B cell (primary cell): ENCODE data around the gene MARS1. TPM values are rescaled to one million over a fixed set of nuclear protein-coding genes. Genes with fewer than 3 reads are reported as not detected.

ENCODE experiments used
- ATAC-seq: fragments of 200-7000 bp; cut with Tn5 transposase; one replicate; pipeline ENCODE4 v1.10.0; 2021; ENCODE audit warnings: low read depth, mild to moderate bottlenecking, moderate number of reproducible peaks, moderate library complexity
- CTCF ChIA-PET: fragments of 350-600 bp; sonication (Branson Sonifier 250); formaldehyde crosslinking; loops from one replicate; lab custom pipeline; 2021; ENCODE audit warnings: antibody characterized with exemption, inconsistent platforms; lab: Charles Lee
- POLR2A ChIA-PET: fragments of 350-600 bp; sonication (Branson Sonifier 250); formaldehyde crosslinking; loops from one replicate; lab custom pipeline; 2021; ENCODE audit warnings: antibody characterized with exemption; lab: Charles Lee
- DNase-seq: peaks from one replicate; pipeline ENCODE4 v3.0.0; 2013
- H2AFZ ChIP-seq: 2 replicates; pipeline ENCODE4 v1.6.1; 2012; ENCODE audit warnings: mild to moderate bottlenecking, low read depth, low read length; ENCODE audit not compliant: insufficient read depth, poor library complexity, severe bottlenecking
- H3K27ac ChIP-seq, 2 donors: 1 replicate in 1 of 2; 2 replicates in 1 of 2; pipeline ENCODE4 v1.5.1; 2012 to 2013; ENCODE audit warnings: low read length in 2 of 2, mild to moderate bottlenecking in 2 of 2, moderate library complexity in 1 of 2
- H3K27me3 ChIP-seq, 4 experiments: fragments of 200-600 bp in 1 of 4; sonication (generic) in 1 of 4; replicated peaks in 1 of 4; 1 replicate in 2 of 4; 2 replicates in 2 of 4; pipeline versions ENCODE4 v1.6.1 to v1.7.0; 2013 to 2016; ENCODE audit warnings: low read length in 3 of 4, mild to moderate bottlenecking in 2 of 4, mixed read lengths in 1 of 4, moderate library complexity in 1 of 4; ENCODE audit not compliant: insufficient read depth in 4 of 4, control insufficient read depth in 3 of 4; ENCODE audit errors: control extremely low read depth in 1 of 4
- H3K36me3 ChIP-seq, 2 experiments: replicated peaks in 1 of 2; 1 replicate in 1 of 2; 2 replicates in 1 of 2; pipeline versions ENCODE4 v1.6.1 to v1.7.1; 2013; ENCODE audit warnings: low read length in 1 of 2; ENCODE audit not compliant: insufficient read depth in 2 of 2, control insufficient read depth in 1 of 2; ENCODE audit errors: control extremely low read depth in 1 of 2, extremely low read depth in 1 of 2
- H3K4me1 ChIP-seq, 2 donors: fragments of 200-600 bp in 1 of 2; sonication (generic) in 1 of 2; 1 replicate in 1 of 2; 2 replicates in 1 of 2; pipeline versions ENCODE4 v1.5.1 to v1.6.1; 2013 to 2017; ENCODE audit warnings: low read length in 2 of 2; ENCODE audit not compliant: control insufficient read depth in 2 of 2, insufficient read depth in 2 of 2
- H3K4me2 ChIP-seq: replicated peaks from 2 replicates; pipeline ENCODE3; 2012; ENCODE audit warnings: mild to moderate bottlenecking, low read depth, low read length; ENCODE audit not compliant: poor library complexity, severe bottlenecking
- H3K4me3 ChIP-seq, 5 experiments: fragments of 200-600 bp in 1 of 5; sonication (generic) in 1 of 5; 1 replicate in 3 of 5; 2 replicates in 2 of 5; pipeline versions ENCODE4 v1.5.1 to v1.7.0; 2011 to 2016; ENCODE audit warnings: low read length in 4 of 5, mild to moderate bottlenecking in 4 of 5, low read depth in 2 of 5, control low read depth in 1 of 5, moderate library complexity in 1 of 5; ENCODE audit not compliant: insufficient read depth in 1 of 5; ENCODE audit errors: control extremely low read depth in 1 of 5, extremely low read depth in 1 of 5
- H3K79me2 ChIP-seq: fragments of 200-600 bp; sonication (generic); one replicate; pipeline ENCODE4 v1.6.0; 2016; ENCODE audit warnings: low read length; ENCODE audit not compliant: control insufficient read depth, insufficient read depth
- H3K9ac ChIP-seq: fragments of 200-600 bp; sonication (generic); 2 replicates; pipeline ENCODE4 v1.6.1; 2017; ENCODE audit warnings: mild to moderate bottlenecking, low read length, moderate library complexity
- H3K9me3 ChIP-seq, 3 donors: one replicate each; pipeline versions ENCODE4 v1.6.1 to v1.7.1; 2013; ENCODE audit warnings: low read length in 2 of 3; ENCODE audit not compliant: control insufficient read depth in 2 of 3, insufficient read depth in 1 of 3; ENCODE audit errors: control extremely low read depth in 1 of 3
- H4K20me1 ChIP-seq: 2 replicates; pipeline ENCODE4 v1.6.0; 2012; ENCODE audit warnings: mild to moderate bottlenecking, low read length; ENCODE audit not compliant: insufficient read depth, control insufficient read depth, poor library complexity, severe bottlenecking
- H3K27ac Mint-ChIP-seq: one replicate; pipeline ENCODE4 v1.8.0; 2021; ENCODE audit warnings: mixed read lengths
- H3K27me3 Mint-ChIP-seq: one replicate; pipeline ENCODE4 v1.8.0; 2021; ENCODE audit warnings: mixed read lengths
- H3K4me1 Mint-ChIP-seq: one replicate; pipeline ENCODE4 v1.8.0; 2021; ENCODE audit warnings: mixed read lengths
- H3K4me3 Mint-ChIP-seq: one replicate; pipeline ENCODE4 v1.8.0; 2021; ENCODE audit warnings: mixed read lengths
- H3K9me3 Mint-ChIP-seq: one replicate; pipeline ENCODE4 v1.8.0; 2022; ENCODE audit warnings: mixed read lengths; ENCODE audit not compliant: insufficient read depth
- EZH2 ChIP-seq: IDR thresholded peaks from 2 replicates; pipeline ENCODE4 v1.6.1; 2012; ENCODE audit warnings: borderline replicate concordance, low read depth, mild to moderate bottlenecking, moderate library complexity, low read length; ENCODE audit not compliant: insufficient read depth, poor library complexity, severe bottlenecking
- WGBS: methylation state at CpG from one replicate; pipeline ENCODE4 v1.1.5; 2013; ENCODE audit warnings: missing lambda C conversion rate; ENCODE audit not compliant: insufficient coverage; 5-methylcytosine and 5-hydroxymethylcytosine counted together
- intact Hi-C: fragments of 100-400 bp; cut with micrococcal nuclease; formaldehyde crosslinking; loops from one replicate; pipeline ENCODE4 v1.10.0; 2022
- polyA plus RNA-seq: library from polyadenylated mRNA; depleted of rRNA; stranded (reverse); fragments of >200 nt; gene quantifications from 2 replicates; pipeline ENCODE4 v1.2.3, GENCODE V29; 2012
- total RNA-seq, 2 donors: library from RNA; stranded (reverse); fragments of 120-200 nt in 1 of 2; gene quantifications; 1 replicate in 1 of 2; 2 replicates in 1 of 2; pipeline versions ENCODE4 v1.2.3 to v1.2.4, GENCODE V29; 2013 to 2022
- TF ChIP-seq, protein P1 (sequence below): fragments of 200-600 bp; IDR thresholded peaks from one replicate; pipeline ENCODE4 v1.8.0; 2022; ENCODE audit warnings: antibody characterized with exemption, mild to moderate bottlenecking

MARS1 gene
- total and polyA plus RNA-seq, 2 donors (not counting 1 experiment from before 2014, with no cell fraction given), result 158 to 193 TPM

DNA sequence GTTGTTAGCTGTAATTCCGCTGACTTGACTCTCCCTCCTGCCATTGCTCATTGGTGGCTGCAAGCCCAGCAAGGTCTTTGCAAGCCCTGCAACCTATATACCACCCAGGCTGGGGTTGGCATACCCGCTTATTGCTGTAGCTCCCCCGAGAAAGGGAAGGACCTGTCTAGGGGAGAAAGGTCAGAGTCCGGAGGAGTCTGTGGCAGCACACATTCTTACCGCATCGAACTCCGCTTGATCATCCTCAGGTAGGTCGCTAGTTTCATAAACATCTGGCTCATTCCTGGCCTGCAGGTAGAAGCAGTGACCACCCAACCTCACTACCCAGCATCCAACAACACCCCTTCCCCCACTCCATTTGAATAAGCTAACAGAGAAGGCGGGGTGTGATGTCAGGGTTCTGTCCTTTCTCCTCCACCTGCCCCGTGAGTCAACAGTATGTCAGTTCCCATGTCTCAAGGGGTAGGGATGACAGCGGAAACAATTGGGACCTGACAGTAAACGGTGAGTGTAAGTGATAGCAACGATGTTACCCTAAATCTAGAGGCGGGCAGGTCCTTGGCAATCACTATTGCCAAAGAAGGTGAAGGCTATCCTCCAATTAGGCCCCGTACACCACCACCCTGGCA is 58.1 kb downstream of the MARS1 start:
- H3K27me3 Mint-ChIP-seq, result peaks cover 11% of the 10 kb centered on the region
- Histone ChIP-seq H3K4me3 (peak overlapping the region; percentile 68 to 96 (median 85)), H2AFZ (peak overlapping the region; percentile 96), H3K27me3 (peaks cover 0 to 23% (median 10%) of the 10 kb centered on the region in 4 experiments), H4K20me1 (no peaks in the 10 kb centered on the region), H3K9ac (peak overlapping the region; percentile 98), H3K9me3 (peaks cover 0 to 4% (median 0%) of the 10 kb centered on the region in 3 donors), H3K4me1 (peaks cover 21 to 27% of the 10 kb centered on the region in 2 donors), H3K36me3 (peaks cover 0 to 8% of the 10 kb centered on the region in 2 experiments), H3K79me2 (peaks cover 19% of the 10 kb centered on the region), H3K27ac (peak overlapping the region in 1 of 2 donors; percentile 90), H3K4me2 (peak overlapping the region; percentile 88)
- H3K27ac Mint-ChIP-seq, result peak overlapping the region; percentile 87
- ChIA-PET POLR2A (interaction anchor here (0.5 to 1.8 kb wide), 3 partner anchors 22 to 443 kb away, joined by 5 to 10 read pairs (median 9); no protein-coding TSS in a partner anchor), CTCF (interaction anchor here (0.9 to 1.1 kb wide), 2 partner anchors 14 to 87 kb away, joined by 3 to 4 read pairs; no protein-coding TSS in a partner anchor)
- WGBS, result 89% methylated on average over 13 of the region's 15 CpGs
- peak overlapping the region; percentile 99 for H3K4me3 Mint-ChIP-seq
- peaks cover 45% of the 10 kb centered on the region for H3K4me1 Mint-ChIP-seq
- DNase-seq (no peak), ATAC-seq (no peak)
- TF ChIP-seq EZH2, result no peak
- TF ChIP-seq, protein P1, sequence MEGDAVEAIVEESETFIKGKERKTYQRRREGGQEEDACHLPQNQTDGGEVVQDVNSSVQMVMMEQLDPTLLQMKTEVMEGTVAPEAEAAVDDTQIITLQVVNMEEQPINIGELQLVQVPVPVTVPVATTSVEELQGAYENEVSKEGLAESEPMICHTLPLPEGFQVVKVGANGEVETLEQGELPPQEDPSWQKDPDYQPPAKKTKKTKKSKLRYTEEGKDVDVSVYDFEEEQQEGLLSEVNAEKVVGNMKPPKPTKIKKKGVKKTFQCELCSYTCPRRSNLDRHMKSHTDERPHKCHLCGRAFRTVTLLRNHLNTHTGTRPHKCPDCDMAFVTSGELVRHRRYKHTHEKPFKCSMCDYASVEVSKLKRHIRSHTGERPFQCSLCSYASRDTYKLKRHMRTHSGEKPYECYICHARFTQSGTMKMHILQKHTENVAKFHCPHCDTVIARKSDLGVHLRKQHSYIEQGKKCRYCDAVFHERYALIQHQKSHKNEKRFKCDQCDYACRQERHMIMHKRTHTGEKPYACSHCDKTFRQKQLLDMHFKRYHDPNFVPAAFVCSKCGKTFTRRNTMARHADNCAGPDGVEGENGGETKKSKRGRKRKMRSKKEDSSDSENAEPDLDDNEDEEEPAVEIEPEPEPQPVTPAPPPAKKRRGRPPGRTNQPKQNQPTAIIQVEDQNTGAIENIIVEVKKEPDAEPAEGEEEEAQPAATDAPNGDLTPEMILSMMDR, result no peak
- intact Hi-C loops, result no loop called here
- H3K9me3 Mint-ChIP-seq, result no peaks in the 10 kb centered on the region
